Activated gamma-delta T cell (primary cell): ENCODE measurements around the gene BRAT1.
"Not testable (repeated sequence)": the region's sequence is repeated elsewhere in the genome, so short reads cannot be mapped to it uniquely, and the experiment has no call there.

Source experiments
- DNase-seq: peaks from one replicate; lab custom pipeline; 2025; lab: John Stamatoyannopoulos, UW

BRAT1 gene

GRCh38 chr7:2535872-2536627 lies 19.3 kb downstream of the BRAT1 start:
- DNase-seq, result not testable (repeated sequence)

GRCh38 chr7:2534214-2534613 lies 21.1 kb downstream of the BRAT1 start:
- not testable (repeated sequence) for DNase-seq

- DNase-seq, result not testable (repeated sequence)
These were observed 21.8 kb downstream of the BRAT1 start for GRCh38 chr7:2533566-2533965.

- not testable (repeated sequence) for DNase-seq
These were observed 22.5 kb downstream of the BRAT1 start for GRCh38 chr7:2532816-2533215.

- not testable (repeated sequence) for DNase-seq
These were observed 23.0 kb downstream of the BRAT1 start for GRCh38 chr7:2532199-2532772.

GRCh38 chr7:2531796-2532110 lies 23.6 kb downstream of the BRAT1 start:
- not testable (repeated sequence) for DNase-seq

- DNase-seq, result not testable (repeated sequence)
These were observed 24.1 kb downstream of the BRAT1 start for GRCh38 chr7:2530994-2531795.

- peak; percentile 75 for DNase-seq
These were observed 25.0 kb downstream of the BRAT1 start for GRCh38 chr7:2530071-2530987.

- peak; percentile 57 for DNase-seq
These were observed 25.9 kb downstream of the BRAT1 start for GRCh38 chr7:2529161-2530070.

GRCh38 chr7:2528481-2529095 lies 26.7 kb downstream of the BRAT1 start:
- DNase-seq, result no peak

GRCh38 chr7:2527505-2528467 lies 27.5 kb downstream of the BRAT1 start:
- DNase-seq, result no peak

GRCh38 chr7:2526659-2527504 lies 28.4 kb downstream of the BRAT1 start:
- DNase-seq, result no peak

GRCh38 chr7:2525658-2526630 lies 29.4 kb downstream of the BRAT1 start:
- DNase-seq, result no peak

- DNase-seq, result no peak
These were observed 30.3 kb downstream of the BRAT1 start for GRCh38 chr7:2524808-2525657.

GRCh38 chr7:2523941-2524807 lies 31.1 kb downstream of the BRAT1 start:
- DNase-seq, result no peak
